Neural cell (in vitro differentiated cells): ENCODE data around the gene KRT10. TPM values are rescaled to one million over a fixed set of nuclear protein-coding genes. Genes with fewer than 3 reads are reported as not detected.

Experiments
- H2AFZ ChIP-seq: fragments of 200-600, 300-800 bp; sonication (generic), shearing (Covaris generic); 2 replicates; pipeline ENCODE4 v1.6.0; 2014; ENCODE audit warnings: low read depth, mild to moderate bottlenecking, antibody characterized with exemption, low read length, moderate library complexity
- H3F3A ChIP-seq: fragments of 200-600 bp; shearing (Covaris generic); 2 replicates; pipeline ENCODE4 v1.6.1; 2016; ENCODE audit warnings: mild to moderate bottlenecking, moderate library complexity, mixed read lengths, antibody characterized with exemption, low read length; ENCODE audit not compliant: insufficient read depth, poor library complexity, severe bottlenecking
- H3K27ac ChIP-seq: fragments of 200-600, 300-800 bp; sonication (generic), shearing (Covaris generic); 2 replicates; pipeline ENCODE4 v1.5.1; 2014; ENCODE audit warnings: mild to moderate bottlenecking, low read length, moderate library complexity
- H3K27me3 ChIP-seq: fragments of 300-800, 200-600 bp; sonication (generic), shearing (Covaris generic); 2 replicates; pipeline ENCODE4 v1.6.0; 2014; ENCODE audit warnings: mild to moderate bottlenecking, low read depth, low read length, moderate library complexity; ENCODE audit not compliant: insufficient read depth
- H3K36me3 ChIP-seq: fragments of 300-800, 200-600 bp; sonication (generic), shearing (Covaris generic); 2 replicates; pipeline ENCODE4 v1.5.1; 2014; ENCODE audit warnings: mild to moderate bottlenecking, antibody characterized with exemption, low read length, moderate library complexity; ENCODE audit not compliant: insufficient read depth
- H3K4me2 ChIP-seq: fragments of 300-800, 200-600 bp; sonication (generic), shearing (Covaris generic); 2 replicates; pipeline ENCODE4 v1.6.0; 2014; ENCODE audit warnings: mild to moderate bottlenecking, low read length
- H3K4me3 ChIP-seq: fragments of 300-800, 200-600 bp; sonication (generic), shearing (Covaris generic); 2 replicates; pipeline ENCODE4 v1.5.1; 2014; ENCODE audit warnings: mild to moderate bottlenecking, low read length, moderate library complexity
- H3K79me2 ChIP-seq: fragments of 200-600 bp; shearing (Covaris generic); replicated peaks from 2 replicates; pipeline ENCODE4 v1.6.0; 2014; ENCODE audit warnings: mild to moderate bottlenecking, low read length, moderate library complexity; ENCODE audit not compliant: insufficient read depth
- H3K9ac ChIP-seq: fragments of 300-800, 200-600 bp; sonication (generic), shearing (Covaris generic); 2 replicates; pipeline ENCODE4 v1.6.1; 2016; ENCODE audit warnings: mild to moderate bottlenecking, low read length, mixed read lengths
- H3K9me2 ChIP-seq: fragments of 200-600 bp; shearing (Covaris generic); 2 replicates; pipeline ENCODE4 v1.6.1; 2016; ENCODE audit warnings: mild to moderate bottlenecking, low read length, mixed read lengths; ENCODE audit not compliant: insufficient read depth
- H3K9me3 ChIP-seq: fragments of 200-600, 300-800 bp; sonication (generic), shearing (Covaris generic); 2 replicates; pipeline ENCODE4 v1.6.1; 2016; ENCODE audit warnings: mild to moderate bottlenecking, mixed run types, low read length, moderate library complexity, mixed read lengths
- H4K20me1 ChIP-seq: fragments of 200-600 bp; shearing (Covaris generic); 2 replicates; pipeline ENCODE4 v1.6.1; 2016; ENCODE audit warnings: mild to moderate bottlenecking, mixed run types; ENCODE audit not compliant: insufficient read depth
- EP300 ChIP-seq: fragments of 450-650 bp; conservative IDR thresholded peaks from 2 replicates; pipeline ENCODE4 v1.6.1; 2014; ENCODE audit warnings: antibody characterized with exemption, mild to moderate bottlenecking, moderate library complexity; ENCODE audit not compliant: poor library complexity, severe bottlenecking
- EZH2 ChIP-seq: fragments of 200-600, 300-800 bp; shearing (Covaris generic), sonication (generic); IDR thresholded peaks from 2 replicates; pipeline ENCODE4 v1.6.1; 2014; ENCODE audit warnings: antibody characterized with exemption, low read length, borderline replicate concordance, mild to moderate bottlenecking; ENCODE audit not compliant: insufficient read depth, poor library complexity, severe bottlenecking
- MXI1 ChIP-seq: fragments of 450-650 bp; conservative IDR thresholded peaks from 2 replicates; pipeline ENCODE4 v1.6.1; 2014; ENCODE audit warnings: antibody characterized with exemption, mild to moderate bottlenecking; ENCODE audit not compliant: poor library complexity, severe bottlenecking
- POLR2AphosphoS5 ChIP-seq: IDR thresholded peaks from 2 replicates; pipeline ENCODE4 v1.6.1; 2012
- RAD21 ChIP-seq: fragments of 450-650 bp; conservative IDR thresholded peaks from 2 replicates; pipeline ENCODE4 v1.6.1; 2014; ENCODE audit warnings: antibody characterized with exemption, mild to moderate bottlenecking, moderate library complexity
- SMC3 ChIP-seq: fragments of 450-650 bp; conservative IDR thresholded peaks from 2 replicates; pipeline ENCODE4 v1.6.1; 2014; ENCODE audit warnings: antibody characterized with exemption, mild to moderate bottlenecking, moderate library complexity; ENCODE audit not compliant: poor library complexity
- TAF1 ChIP-seq: IDR thresholded peaks from 2 replicates; pipeline ENCODE4 v1.6.1; 2012; ENCODE audit warnings: low read depth
- polyA plus RNA-seq: library from polyadenylated mRNA; depleted of rRNA; stranded (reverse); fragments of >200 nt; gene quantifications from 2 replicates; pipeline ENCODE4 v1.2.3, GENCODE V29; 2014
- TF ChIP-seq, protein P1 (sequence below): IDR thresholded peaks from 2 replicates; pipeline ENCODE4 v1.6.1; 2012; ENCODE audit warnings: borderline replicate concordance
- TF ChIP-seq, protein P2 (sequence below): fragments of 450-650 bp; IDR thresholded peaks from 2 replicates; pipeline ENCODE4 v1.5.1; 2014; ENCODE audit warnings: antibody characterized with exemption, mild to moderate bottlenecking, moderate library complexity; ENCODE audit not compliant: poor library complexity, severe bottlenecking

KRT10 gene
- polyA plus RNA-seq, 1 donor from 2014 or later = 54.2 TPM

DNA sequence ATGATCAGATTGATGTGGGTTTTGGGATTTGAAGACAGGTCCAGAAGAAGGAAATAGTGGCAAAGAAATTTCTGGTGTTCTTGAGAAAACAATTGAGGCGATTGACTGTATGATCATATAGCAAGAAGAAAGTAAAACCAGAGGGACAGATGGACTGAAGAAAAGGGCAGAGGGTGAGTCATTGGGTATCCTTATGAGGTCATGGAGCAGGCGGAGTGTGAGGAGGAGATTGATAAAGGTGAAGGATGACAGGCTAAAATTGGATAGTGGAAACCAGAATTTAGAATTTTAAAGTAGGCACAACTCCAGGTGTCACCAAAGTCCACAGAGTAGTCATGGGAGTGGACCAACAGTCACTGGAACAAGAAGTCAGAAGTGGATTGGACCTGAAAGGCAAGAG lies 21.3 kb downstream of the KRT10 start:
- H3K9ac ChIP-seq = no peak overlapping the region
- H3K27me3 ChIP-seq = peaks cover 11% of the 10 kb centered on the region
- no peaks in the 10 kb centered on the region for H3K79me2 ChIP-seq
- H3K4me2 ChIP-seq = no peak overlapping the region
- no peak overlapping the region for H3K27ac ChIP-seq
- H3K9me3 ChIP-seq = no peaks in the 10 kb centered on the region
- H4K20me1 ChIP-seq = no peaks in the 10 kb centered on the region
- no peak overlapping the region for H3K4me3 ChIP-seq
- TF ChIP-seq POLR2AphosphoS5 (no peak), MXI1 (no peak), TAF1 (no peak), EP300 (no peak), EZH2 (no peak), RAD21 (no peak), SMC3 (no peak)
- TF ChIP-seq, protein P1, sequence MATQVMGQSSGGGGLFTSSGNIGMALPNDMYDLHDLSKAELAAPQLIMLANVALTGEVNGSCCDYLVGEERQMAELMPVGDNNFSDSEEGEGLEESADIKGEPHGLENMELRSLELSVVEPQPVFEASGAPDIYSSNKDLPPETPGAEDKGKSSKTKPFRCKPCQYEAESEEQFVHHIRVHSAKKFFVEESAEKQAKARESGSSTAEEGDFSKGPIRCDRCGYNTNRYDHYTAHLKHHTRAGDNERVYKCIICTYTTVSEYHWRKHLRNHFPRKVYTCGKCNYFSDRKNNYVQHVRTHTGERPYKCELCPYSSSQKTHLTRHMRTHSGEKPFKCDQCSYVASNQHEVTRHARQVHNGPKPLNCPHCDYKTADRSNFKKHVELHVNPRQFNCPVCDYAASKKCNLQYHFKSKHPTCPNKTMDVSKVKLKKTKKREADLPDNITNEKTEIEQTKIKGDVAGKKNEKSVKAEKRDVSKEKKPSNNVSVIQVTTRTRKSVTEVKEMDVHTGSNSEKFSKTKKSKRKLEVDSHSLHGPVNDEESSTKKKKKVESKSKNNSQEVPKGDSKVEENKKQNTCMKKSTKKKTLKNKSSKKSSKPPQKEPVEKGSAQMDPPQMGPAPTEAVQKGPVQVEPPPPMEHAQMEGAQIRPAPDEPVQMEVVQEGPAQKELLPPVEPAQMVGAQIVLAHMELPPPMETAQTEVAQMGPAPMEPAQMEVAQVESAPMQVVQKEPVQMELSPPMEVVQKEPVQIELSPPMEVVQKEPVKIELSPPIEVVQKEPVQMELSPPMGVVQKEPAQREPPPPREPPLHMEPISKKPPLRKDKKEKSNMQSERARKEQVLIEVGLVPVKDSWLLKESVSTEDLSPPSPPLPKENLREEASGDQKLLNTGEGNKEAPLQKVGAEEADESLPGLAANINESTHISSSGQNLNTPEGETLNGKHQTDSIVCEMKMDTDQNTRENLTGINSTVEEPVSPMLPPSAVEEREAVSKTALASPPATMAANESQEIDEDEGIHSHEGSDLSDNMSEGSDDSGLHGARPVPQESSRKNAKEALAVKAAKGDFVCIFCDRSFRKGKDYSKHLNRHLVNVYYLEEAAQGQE = no peak
- TF ChIP-seq, protein P2, sequence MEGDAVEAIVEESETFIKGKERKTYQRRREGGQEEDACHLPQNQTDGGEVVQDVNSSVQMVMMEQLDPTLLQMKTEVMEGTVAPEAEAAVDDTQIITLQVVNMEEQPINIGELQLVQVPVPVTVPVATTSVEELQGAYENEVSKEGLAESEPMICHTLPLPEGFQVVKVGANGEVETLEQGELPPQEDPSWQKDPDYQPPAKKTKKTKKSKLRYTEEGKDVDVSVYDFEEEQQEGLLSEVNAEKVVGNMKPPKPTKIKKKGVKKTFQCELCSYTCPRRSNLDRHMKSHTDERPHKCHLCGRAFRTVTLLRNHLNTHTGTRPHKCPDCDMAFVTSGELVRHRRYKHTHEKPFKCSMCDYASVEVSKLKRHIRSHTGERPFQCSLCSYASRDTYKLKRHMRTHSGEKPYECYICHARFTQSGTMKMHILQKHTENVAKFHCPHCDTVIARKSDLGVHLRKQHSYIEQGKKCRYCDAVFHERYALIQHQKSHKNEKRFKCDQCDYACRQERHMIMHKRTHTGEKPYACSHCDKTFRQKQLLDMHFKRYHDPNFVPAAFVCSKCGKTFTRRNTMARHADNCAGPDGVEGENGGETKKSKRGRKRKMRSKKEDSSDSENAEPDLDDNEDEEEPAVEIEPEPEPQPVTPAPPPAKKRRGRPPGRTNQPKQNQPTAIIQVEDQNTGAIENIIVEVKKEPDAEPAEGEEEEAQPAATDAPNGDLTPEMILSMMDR = no peak
- no peak overlapping the region for H2AFZ ChIP-seq
- H3K9me2 ChIP-seq = no peaks in the 10 kb centered on the region
- H3K36me3 ChIP-seq = no peaks in the 10 kb centered on the region
- H3F3A ChIP-seq = no peaks in the 10 kb centered on the region

DNA sequence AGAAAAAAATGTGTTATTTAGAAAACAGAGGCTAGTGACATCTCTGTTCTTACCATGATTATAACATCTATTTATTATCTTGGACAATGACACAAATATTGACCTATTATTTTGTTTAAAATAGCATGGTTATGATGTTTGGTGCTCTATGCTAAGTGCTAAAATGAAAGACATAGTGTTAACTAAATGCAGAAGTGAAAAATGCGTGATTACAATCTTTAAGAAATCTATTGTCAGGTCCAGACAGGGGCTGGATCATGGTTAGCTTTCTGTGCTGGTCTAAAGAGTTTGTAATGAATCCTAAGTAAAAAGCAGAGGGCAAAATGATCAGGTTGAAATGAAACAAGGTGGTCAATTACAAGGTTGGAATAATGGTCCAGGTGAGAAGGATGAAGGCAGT lies 22.0 kb downstream of the KRT10 start:
- Histone ChIP-seq H3K27me3 (peaks cover 11% of the 10 kb centered on the region), H3K9me3 (no peaks in the 10 kb centered on the region), H4K20me1 (no peaks in the 10 kb centered on the region), H3F3A (no peaks in the 10 kb centered on the region), H2AFZ (no peak overlapping the region), H3K27ac (no peak overlapping the region), H3K9ac (no peak overlapping the region), H3K4me2 (no peak overlapping the region), H3K79me2 (no peaks in the 10 kb centered on the region), H3K36me3 (no peaks in the 10 kb centered on the region), H3K4me3 (no peak overlapping the region), H3K9me2 (no peaks in the 10 kb centered on the region)
- TF ChIP-seq EZH2 (no peak), MXI1 (no peak), EP300 (no peak), RAD21 (no peak), TAF1 (no peak), SMC3 (no peak), POLR2AphosphoS5 (no peak)
- TF ChIP-seq, protein P2 = no peak
- TF ChIP-seq, protein P1 = no peak
